Fibroblast of gingiva (primary cell): ENCODE results near the gene HSP90B1.

Source experiments
- DNase-seq: peaks from one replicate; pipeline ENCODE4 v3.0.0-alpha.2; 2011; ENCODE audit warnings: low read depth

HSP90B1 gene

DNA sequence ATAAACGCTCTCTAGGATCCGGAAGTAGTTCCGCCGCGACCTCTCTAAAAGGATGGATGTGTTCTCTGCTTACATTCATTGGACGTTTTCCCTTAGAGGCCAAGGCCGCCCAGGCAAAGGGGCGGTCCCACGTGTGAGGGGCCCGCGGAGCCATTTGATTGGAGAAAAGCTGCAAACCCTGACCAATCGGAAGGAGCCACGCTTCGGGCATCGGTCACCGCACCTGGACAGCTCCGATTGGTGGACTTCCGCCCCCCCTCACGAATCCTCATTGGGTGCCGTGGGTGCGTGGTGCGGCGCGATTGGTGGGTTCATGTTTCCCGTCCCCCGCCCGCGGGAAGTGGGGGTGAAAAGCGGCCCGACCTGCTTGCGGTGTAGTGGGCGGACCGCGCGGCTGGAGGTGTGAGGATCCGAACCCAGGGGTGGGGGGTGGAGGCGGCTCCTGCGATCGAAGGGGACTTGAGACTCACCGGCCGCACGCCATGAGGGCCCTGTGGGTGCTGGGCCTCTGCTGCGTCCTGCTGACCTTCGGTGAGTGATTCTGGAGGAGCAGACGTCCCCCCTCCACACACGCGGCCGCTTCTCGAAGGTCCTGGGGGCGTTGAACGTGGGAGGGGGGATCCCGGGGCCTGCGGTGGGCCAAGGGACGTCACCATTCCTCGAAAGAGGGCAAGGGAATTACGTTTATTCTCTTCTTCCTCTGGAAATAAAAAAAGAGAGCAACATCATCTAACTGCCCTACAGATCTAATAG lies at the start of gene HSP90B1:
HSP90B1 (plus strand) TSS at position 377 of the 753 bp plus-strand sequence; CDS start at position 483, 106 bp downstream.
- DNase-seq: peak; percentile 100

DNA sequence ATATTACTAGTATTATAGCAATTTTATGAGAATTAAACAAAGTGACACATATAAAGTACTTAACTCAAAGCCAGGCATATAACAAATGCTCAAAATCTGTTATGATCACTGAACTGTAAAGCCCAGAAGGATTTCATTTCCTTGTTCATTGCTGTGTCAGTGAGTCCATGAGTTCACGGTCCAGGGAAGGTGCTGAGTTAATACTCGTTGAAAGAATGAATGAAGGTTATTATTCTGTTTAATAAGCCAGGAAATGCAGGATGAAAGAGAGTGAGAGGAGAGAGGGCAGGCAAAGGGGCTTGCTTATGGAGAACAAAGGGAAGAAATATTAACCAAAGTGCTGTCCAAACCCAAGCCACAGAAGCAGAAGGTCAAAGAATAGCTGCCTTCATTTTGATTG lies 48.9 kb upstream of the HSP90B1 start:
- DNase-seq: no peak

DNA sequence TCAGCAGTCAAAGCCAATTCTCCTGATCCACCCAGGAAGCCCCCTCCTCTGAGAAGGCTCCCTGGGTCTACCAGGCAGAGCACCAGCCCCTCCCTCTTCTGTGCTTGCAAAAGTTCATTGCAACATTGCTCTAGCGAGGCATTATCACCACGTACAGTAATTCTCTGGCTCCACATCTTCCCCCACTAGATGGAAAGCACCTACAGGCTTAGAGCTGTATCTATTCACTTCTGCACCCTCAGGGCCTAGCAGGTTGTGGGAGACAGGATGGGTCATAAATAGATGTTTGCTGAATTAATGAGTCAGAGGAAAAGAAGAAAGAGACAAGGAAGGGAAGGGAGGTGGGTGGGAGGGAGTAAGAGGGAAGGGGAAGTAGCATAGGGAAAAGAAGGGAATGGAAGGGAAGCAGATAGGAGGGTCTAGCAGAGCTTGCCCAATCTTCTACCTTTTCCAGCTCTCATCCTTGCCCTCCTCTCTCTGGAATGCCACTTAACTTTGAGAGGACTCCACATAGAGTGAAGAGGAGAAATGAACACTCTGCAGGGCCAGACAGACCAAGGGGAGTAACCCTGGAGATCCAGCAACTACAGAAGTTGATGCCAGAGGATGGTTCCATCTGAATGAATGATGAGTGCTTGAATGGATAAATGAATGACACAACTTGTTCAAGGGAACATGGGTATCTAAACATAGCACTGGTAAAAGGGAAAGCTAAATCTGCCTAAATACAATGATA lies 47.2 kb upstream of the HSP90B1 start:
- no peak for DNase-seq

DNA sequence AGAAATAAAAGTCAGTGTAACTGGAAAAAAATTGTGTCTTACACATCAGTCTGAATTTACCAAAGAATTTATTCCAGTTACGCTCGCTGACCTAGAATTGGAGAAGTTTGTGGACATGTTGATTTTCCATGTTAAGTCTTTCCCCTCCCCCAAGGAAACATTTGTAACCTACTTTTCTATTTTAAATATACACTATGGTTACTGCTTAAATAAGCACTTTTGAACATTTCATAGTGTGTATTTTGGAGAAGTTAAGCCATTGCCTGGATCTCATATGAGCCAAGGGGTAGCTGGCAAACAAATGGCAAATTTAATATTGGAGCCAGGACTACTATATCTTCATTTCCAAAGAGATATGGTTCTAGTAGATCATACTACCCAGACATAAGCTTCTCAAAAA lies 46.3 kb upstream of the HSP90B1 start:
- no peak for DNase-seq

DNA sequence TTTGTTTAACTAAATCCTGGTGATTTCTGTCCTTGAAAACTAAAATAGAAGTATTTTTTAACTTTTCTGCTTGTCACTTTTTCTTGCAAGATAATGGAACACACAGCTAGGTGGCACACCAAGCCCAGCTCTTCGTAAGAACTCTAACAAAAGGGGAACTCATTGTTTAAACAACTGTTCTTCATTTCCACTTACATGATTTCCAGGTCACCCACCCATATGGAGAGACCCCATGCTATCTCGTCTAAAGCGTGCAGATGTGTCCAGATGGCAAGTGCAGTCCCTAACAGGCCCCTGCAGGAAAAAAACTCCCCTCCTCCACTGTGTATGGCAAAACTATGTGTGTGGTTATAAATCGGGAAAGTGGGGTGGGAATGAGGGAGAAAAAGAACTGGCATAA lies 45.9 kb upstream of the HSP90B1 start:
- DNase-seq: peak; percentile 62

DNA sequence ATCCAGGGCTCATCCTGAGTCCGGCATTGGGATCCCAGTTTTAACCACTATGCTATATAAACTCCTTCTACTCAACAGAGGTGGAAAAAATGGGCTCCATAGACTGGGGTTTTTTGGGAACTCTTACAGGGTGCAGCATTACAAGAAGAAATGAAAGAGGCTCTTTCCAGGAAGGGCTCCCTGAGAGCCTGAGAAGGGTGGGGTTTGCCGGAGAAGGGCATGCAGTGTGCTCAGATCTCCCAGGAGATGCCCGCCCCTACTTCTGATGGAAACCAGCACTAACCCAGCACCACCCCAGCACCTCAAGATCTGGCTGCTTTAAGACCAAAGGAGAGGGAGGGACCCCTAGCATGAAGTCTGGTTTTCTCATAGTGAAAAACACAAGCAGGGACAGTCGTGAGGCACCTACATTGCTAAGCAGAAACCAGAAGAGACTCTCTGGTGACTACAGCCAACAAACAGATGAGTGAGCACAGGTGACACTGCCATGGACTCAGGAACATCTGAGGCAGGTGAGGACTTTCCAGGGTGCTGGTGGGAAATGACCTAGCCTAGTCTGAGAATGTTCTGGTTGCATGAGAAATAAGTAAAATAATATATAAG lies 43.9 kb upstream of the HSP90B1 start:
- no peak for DNase-seq

DNA sequence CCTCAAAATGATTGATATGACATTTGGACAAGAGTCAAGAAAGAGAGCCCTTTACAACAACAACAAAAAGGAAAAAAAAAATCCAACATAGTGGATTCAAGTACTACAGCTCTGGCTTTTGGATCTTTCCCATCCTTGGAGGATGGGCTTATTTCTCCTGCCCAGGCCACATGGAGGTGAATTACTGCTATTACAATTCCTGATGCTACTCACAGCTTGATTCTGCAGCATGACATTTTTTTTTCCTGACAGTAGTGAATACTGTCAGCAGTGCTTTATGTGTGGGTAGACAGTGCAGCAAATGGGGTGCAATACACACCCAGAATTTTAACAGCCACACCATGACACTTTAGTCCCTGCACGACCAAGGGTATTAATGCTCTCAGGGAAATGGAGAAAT lies 42.5 kb upstream of the HSP90B1 start:
- no peak for DNase-seq

DNA sequence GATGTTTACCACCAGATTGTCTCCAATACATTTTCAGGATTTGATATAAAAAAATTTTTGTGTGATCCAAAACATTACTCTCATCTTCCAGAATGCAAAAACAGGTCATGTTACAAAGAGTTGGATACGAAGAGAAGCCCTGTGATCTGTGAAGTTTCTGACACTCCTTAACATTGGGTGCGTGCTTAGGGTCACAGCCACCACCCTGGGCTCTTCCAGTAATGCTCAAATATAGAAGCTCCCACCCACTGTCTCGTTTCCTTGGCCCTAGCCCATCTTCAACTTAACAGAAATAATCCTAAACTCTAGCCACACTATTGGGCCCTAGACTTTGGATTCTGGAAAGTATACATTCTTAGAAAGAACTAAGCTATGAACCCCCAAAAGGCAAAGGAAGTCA lies 32.9 kb upstream of the HSP90B1 start:
- no peak for DNase-seq

DNA sequence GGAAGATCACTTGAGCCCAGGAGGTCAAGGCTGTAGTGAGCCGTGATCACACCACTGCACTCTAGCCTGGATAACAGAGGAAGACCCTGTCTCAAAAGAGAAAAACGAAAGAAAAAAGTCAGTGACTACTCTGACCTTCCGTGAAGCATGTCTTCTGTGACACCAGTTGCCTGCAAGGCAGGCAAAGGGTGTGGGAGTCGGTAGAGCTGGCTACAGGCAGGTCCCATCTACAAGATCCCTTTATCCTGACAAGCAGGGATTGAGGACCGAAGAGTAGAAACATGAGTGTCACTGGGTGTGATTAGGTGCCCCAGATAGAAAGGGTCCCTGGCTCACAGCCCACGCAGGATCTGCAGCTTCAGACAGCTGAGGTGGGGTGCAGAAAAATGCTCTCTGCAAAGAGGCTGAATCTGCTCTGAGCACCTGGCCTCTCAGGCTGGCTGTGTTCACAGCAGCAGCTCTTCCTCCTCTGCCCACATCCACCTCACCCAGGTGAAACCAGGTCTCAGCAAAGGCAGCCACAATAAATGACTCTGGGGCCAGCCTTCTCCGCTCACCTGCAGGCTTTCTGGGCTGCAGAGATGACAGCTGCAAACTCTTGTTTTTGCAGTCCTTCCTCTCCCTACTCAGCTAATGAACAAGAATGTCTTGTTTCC lies 28.6 kb upstream of the HSP90B1 start:
- no peak for DNase-seq

DNA sequence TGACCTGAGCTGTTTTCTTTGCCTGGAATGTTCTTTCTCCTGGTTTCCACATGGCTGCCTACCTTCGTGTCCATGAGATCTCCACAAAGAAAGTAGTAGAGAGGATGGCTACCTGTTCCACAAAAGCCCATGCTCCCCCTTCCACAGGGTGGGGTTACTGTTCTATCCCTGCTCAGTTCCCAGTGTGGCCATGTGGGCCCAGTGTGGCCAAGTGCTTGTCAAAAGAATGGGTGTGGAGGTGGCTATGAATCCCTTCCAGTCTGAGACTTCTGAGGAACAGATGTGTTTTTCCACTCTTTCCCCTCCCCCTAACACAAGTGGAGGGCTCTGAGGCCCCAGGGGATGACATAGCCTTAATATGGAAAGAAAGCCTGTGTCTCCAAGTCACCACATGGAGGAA lies 26.2 kb upstream of the HSP90B1 start:
- DNase-seq: no peak

DNA sequence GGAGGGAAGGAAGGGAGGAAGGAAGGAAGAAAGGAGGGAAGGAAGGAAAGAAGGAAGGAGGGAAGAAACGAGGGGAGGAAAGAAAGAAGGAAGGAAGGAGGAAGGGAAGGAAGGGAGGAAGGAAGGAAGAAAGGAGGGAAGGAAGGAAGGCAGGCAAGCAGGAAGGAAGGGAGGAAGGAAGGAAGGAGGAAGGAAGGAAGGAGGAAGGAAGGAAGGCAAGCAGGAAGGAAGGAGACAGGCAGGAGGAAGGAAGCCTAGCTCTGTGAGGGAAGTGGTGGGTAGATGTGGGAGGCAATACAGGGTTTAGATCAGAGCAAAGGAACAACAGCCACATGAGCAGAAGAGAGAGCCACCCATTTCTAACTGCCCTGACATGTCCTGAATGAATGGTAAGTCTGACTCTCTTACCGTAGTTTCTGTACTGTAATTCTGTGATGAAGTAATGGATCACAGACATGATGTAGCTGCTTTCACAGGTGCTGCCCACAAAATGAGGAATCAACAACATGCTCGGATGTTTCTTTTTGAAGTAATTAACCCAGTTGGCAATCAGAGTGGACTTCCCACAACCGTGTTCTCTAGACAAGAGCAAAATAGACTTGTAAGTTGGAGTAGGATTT lies 24.4 kb upstream of the HSP90B1 start:
- no peak for DNase-seq

DNA sequence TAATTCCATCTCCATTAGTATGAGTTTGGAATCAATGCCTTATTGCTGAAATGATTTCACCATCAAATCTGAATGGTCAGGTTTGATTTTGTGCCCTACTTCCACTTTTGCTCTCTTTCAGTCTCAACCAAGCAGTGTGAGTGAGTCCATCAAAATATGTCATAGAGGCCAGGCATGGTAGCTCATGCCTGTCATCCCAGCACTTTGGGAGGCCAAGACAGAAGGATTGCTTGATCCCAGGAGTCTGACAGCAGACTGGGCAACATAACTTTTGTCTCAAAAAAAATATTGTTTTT lies 22.0 kb upstream of the HSP90B1 start:
- no peak for DNase-seq

DNA sequence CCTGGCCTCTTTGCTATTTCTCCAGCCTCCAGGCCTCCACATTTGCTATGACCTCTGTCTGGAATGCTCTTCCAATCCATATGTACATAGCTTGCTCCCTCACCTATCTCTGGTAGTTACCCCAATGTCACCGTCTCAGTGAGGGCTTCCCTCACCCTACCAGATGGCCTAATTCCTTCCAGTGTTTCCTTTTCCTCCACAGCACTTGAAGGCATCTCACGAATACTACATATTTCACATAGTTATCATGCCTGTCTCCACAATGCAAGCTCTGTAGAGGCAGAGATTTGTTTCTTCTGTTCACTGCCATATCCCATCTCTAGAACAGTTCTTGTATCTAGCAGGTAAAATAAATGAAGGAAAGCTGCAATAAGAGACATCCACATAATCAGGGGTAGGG lies 21.3 kb upstream of the HSP90B1 start:
- peak; percentile 33 for DNase-seq

DNA sequence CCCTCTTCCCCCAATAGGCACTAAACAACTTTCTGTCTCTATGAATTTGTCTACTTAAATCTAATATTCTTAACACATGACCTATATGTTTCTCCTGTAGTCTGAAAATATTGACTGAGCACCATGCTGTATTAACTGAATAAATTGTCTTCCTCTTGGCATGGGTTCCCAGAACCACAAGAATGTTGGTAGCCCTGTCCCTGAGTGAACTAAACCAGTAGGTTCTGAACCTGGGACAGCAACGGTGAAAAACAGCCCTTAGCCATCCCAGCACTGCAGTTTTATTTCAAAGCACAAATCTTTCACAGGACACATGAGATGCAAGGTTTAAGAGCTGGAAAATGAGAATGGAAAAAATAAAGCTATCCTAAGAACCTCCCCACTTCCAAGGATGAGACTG lies 20.4 kb upstream of the HSP90B1 start:
- no peak for DNase-seq

DNA sequence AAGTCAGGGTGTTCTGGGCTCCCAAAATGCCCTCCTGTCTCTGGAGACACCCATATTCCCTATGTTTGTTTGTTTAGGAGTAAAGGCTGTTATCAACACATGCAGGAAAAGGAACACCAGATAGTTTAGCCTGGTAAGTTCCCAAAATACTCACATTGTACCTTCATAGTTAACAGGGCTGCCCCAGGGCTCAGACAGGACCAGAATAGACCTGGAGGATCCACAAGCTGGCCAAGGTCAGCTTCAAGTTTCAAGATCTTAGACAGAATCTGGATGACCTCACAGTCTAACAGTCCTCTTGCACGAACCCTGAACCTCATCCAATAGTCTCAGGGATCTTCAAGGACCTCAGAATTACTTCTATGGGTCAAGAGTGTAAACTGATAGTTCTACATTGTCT lies 18.1 kb upstream of the HSP90B1 start:
- DNase-seq: no peak

DNA sequence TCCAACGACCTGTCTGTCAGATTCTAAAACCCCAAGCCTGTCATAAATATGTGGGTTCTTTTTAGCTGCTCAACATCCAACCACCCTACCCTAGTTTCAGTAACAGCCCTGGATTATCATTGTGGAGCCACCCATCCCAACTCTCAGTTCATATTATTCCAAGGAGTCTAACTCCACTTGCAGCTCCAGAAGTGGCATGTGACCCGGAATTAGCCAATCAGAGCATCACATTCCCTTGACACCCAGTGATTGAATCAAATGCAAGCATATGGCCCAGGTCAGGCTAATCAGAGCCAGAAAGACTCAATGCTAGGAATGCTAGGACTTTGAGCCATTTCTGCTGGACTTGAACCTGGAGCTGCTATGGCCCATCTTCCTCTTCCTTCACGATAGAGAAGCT lies 17.1 kb upstream of the HSP90B1 start:
- no peak for DNase-seq

DNA sequence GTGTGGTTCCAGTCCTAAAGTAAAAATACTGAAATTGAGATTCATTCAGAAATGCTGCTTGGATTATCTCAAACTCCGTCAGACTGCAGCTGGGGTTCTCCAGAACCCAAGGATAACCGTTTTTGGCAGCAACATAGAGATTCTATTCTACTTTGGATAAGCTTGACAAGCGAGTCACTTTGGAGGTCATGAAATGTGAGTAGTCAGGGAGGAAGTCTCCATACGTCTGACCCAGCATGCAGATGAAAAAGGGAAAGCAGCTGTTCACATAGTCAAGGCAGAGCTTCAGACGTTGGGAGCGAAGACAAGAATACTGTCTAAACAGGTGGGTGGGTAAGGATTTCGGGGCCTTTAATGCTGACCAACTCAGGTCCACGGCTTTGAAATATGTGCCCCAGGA lies 14.9 kb upstream of the HSP90B1 start:
- no peak for DNase-seq

DNA sequence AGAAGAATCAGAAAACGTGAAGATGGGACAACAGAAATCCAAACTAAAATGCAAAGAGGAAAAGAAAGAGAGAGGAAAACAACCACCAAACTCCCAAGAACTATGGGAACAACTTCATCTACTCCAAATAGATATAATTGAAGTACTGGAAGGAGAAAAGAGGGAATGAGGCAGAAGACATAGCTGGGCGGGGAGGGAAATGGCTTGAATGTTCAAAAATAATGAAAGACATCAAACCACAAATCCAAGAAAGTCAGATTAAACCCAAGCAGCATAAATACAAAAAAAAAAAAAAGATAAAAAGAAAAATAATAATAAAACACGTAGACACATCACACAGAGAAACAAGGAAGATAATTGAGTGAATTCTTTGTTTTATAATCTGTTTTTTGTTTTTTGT lies 12.3 kb upstream of the HSP90B1 start:
- no peak for DNase-seq

DNA sequence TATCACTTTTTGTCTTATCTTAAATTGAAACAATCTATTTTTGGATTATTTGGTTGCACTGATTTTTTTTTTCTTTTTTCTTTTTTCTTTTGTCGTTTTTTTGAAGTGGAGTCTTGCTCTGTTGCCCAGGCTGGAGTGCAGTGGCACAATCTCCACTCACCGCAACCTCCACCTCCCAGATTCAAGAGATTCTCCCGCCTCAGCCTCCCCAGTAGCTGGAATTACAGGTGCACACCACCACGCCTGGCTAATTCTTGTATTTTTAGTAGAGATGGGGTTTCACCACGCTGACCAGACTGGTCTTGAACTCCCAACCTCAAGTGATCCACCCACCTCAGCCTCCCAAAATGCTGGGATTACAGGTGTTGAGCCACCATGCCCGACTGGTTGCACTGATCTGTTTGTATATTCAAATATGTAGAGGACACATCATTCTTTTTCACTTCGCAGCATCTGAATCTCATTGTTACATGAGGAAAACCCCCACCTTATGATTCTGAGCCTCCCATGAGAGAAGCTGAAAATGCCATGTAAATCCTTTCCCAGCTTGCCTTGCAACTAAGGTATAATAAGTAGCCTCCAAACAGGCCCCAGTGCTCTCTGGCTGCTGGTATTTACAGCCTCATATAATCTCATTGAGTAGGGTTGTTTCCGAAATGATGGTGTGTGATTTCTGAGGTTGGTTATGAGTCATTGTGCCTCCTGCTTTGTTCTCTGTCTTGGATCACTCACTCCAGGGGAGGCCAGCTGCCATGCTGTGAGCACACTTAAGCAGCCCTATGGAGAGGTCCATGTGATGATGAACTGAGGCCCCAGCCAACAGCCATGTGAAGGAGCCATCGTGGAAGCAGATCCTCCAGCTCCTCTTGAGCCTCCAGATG lies 5.2 kb upstream of the HSP90B1 start:
- DNase-seq: peak; percentile 45

DNA sequence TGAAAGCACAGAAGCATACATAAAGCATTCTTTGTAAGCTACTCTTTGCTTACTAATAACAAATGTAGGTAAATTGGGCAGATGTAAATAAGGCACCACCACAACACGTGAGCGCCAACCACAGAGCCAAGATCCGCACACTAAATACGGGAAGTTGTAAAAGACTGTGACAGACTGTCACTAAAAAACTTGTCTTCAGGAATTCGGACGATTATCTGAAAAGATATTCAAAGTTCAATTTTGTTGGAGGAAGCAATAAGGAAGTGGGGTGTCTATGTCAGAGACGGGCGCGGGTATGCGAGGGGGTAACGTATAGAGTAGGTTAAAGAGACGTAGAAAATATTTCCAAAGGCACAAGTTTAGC lies 1.5 kb upstream of the HSP90B1 start:
- no peak for DNase-seq

DNA sequence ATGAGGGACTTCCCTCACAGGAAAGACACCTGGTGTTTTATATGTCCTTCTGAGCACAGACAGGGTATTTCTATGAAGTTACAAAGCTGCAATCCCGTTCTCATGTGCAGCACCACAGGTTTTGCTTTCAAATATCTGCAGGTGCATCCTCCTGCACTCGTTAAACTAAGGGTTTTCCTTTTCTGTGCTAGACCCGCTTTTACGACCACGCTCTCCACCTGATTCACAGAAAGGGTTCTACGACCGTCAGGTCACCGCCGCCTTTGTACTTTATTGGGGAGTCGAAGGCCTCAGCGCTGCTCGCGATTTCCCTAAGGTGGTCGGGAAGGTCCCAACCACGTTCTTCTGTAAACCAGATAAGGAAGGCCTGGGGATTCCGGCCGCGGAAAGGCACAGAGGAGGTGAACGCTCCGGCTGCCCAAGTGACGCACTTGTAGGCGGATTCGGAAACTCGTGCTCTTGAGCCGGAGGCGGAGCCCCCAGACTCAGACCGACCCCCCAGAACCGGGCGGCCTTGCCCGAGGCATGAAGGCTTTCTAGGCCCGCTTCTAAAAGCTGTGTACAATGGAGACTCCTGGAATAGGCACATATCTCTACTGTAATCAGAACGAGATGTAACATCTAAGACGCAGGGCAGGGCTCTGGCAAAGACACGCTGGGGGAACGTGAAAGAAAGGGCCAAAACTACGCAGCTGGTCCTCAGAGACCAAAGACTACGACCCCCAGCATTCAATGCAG lies 995 bp upstream of the HSP90B1 start:
- DNase-seq: peak; percentile 92
